Small intestine (tissue), 7 donors: Measurements from ENCODE around the gene CEP164. TPM values are rescaled to one million over a fixed set of nuclear protein-coding genes. Genes with fewer than 3 reads are reported as not detected.
"Not testable (repeated sequence)": the region's sequence is repeated elsewhere in the genome, so short reads cannot be mapped to it uniquely, and the experiment has no call there.

Source experiments
- DNase-seq, 2 donors: peaks; one replicate each; pipeline versions ENCODE4 v3.0.0 to v3.0.0-alpha.2; 2013
- FAIRE-seq: peaks from 2 replicates; lab custom pipeline; 2012; peaks lifted over from hg19 to GRCh38; lab: Jason Lieb, UNC
- H3K27ac ChIP-seq, 3 donors: one replicate each; pipeline ENCODE4 v1.5.1; 2013; ENCODE audit warnings: low read length in 2 of 3, mild to moderate bottlenecking in 2 of 3, control low read depth in 1 of 3, inconsistent platforms in 1 of 3, low read depth in 1 of 3, moderate library complexity in 1 of 3
- H3K27me3 ChIP-seq, 3 donors: one replicate each; pipeline ENCODE4 v1.6.1; 2013; ENCODE audit warnings: low read length in 3 of 3, inconsistent platforms in 1 of 3; ENCODE audit not compliant: control insufficient read depth in 3 of 3, insufficient read depth in 3 of 3
- H3K36me3 ChIP-seq, 3 donors: one replicate each; pipeline ENCODE4 v1.6.1; 2013; ENCODE audit warnings: low read length in 3 of 3, inconsistent platforms in 1 of 3, low read depth in 1 of 3, mild to moderate bottlenecking in 1 of 3, moderate library complexity in 1 of 3; ENCODE audit not compliant: control insufficient read depth in 3 of 3, insufficient read depth in 2 of 3
- H3K4me1 ChIP-seq, 3 donors: one replicate each; pipeline ENCODE4 v1.6.1; 2013; ENCODE audit warnings: low read length in 2 of 3, inconsistent platforms in 1 of 3, low read depth in 1 of 3, mild to moderate bottlenecking in 1 of 3, moderate library complexity in 1 of 3; ENCODE audit not compliant: control insufficient read depth in 3 of 3, insufficient read depth in 2 of 3
- H3K4me3 ChIP-seq, 3 donors: one replicate each; pipeline ENCODE4 v1.5.1; 2013; ENCODE audit warnings: low read length in 3 of 3, control low read depth in 1 of 3, inconsistent platforms in 1 of 3, low read depth in 1 of 3, mild to moderate bottlenecking in 1 of 3, moderate library complexity in 1 of 3
- H3K9me3 ChIP-seq, 2 donors: one replicate each; pipeline ENCODE4 v1.6.1; 2013; ENCODE audit warnings: low read depth in 1 of 2, low read length in 1 of 2; ENCODE audit not compliant: control insufficient read depth in 2 of 2, insufficient read depth in 1 of 2
- WGBS, 3 donors: extraction: QIAGEN DNeasy Blood & Tissue Kit; methylation state at CpG; one replicate each; pipeline ENCODE4 v1.1.7; 2013; 5-methylcytosine and 5-hydroxymethylcytosine counted together
- polyA plus RNA-seq, 4 donors: library from polyadenylated mRNA; stranded (reverse) in 3 of 4; unstranded in 1 of 4; fragments of 200-250 nt in 3 of 4; fragments of 120-200 nt in 1 of 4; gene quantifications; one replicate each; pipeline versions ENCODE4 v1.2.1 to v1.2.3, GENCODE V29; 2013
- donor health status: healthy with polysubstance abuse.
- donor health status: control.
- donor health status: control.
- donor health status: Bipolar disorder and iron deficiency.
- donor health status: healthy.

The CEP164 gene
- polyA plus RNA-seq, 4 donors, result 2.9 to 23.9 (median 8.8) TPM

- H3K36me3 ChIP-seq, H3K27ac ChIP-seq, H3K4me1 ChIP-seq, DNase-seq, FAIRE-seq, H3K27me3 ChIP-seq, H3K9me3 ChIP-seq: not testable (repeated sequence)
- WGBS, 3 donors, result 3 to 6% (median 4%) methylated on average over 5 of the region's 5 CpGs
- H3K4me3 ChIP-seq, result peak overlapping the region in 1 of 3 donors; percentile 87
Observed at GRCh38 chr11:117327255-117327566, 443 bp upstream of the CEP164 start.

GRCh38 chr11:117328375-117329010, 839 bp downstream of the CEP164 start:
- H3K4me3 ChIP-seq, result peak overlapping the region; percentile 59 to 87 (median 75)
- FAIRE-seq (no peak), DNase-seq (peak in 1 of 2 donors; percentile 34)
- no peaks in the 10 kb centered on the region for H3K27me3 ChIP-seq
- H3K27ac ChIP-seq, result peak overlapping the region; percentile 24 to 87 (median 87)
- no peaks in the 10 kb centered on the region for H3K9me3 ChIP-seq
- H3K36me3 ChIP-seq, result no peaks in the 10 kb centered on the region
- H3K4me1 ChIP-seq, result peaks cover 0 to 8% (median 0%) of the 10 kb centered on the region in 3 donors
- 3 to 7% (median 7%) methylated on average over 15 of the region's 15 CpGs for WGBS, 3 donors

- DNase-seq (no peak), FAIRE-seq (no peak)
- Histone ChIP-seq H3K27ac (no peak overlapping the region), H3K9me3 (no peaks in the 10 kb centered on the region), H3K4me3 (no peak overlapping the region), H3K27me3 (no peaks in the 10 kb centered on the region), H3K36me3 (peaks cover 0 to 19% (median 0%) of the 10 kb centered on the region in 3 donors), H3K4me1 (peaks cover 0 to 8% (median 0%) of the 10 kb centered on the region in 3 donors)
- WGBS, 3 donors, result 53 to 73% (median 69%) methylated on average over 2 of the region's 2 CpGs
Observed at GRCh38 chr11:117332843-117333242, 5.2 kb downstream of the CEP164 start.

GRCh38 chr11:117333917-117334316, 6.3 kb downstream of the CEP164 start:
- Histone ChIP-seq H3K9me3 (no peaks in the 10 kb centered on the region), H3K4me3 (no peak overlapping the region), H3K27ac (no peak overlapping the region), H3K27me3 (no peaks in the 10 kb centered on the region), H3K36me3 (peaks cover 0 to 29% (median 0%) of the 10 kb centered on the region in 3 donors), H3K4me1 (peaks cover 0 to 4% (median 0%) of the 10 kb centered on the region in 3 donors)
- DNase-seq (no peak), FAIRE-seq (no peak)
- 75 to 81% (median 77%) methylated on average over 9 of the region's 9 CpGs for WGBS, 3 donors

- Histone ChIP-seq H3K27ac (no peak overlapping the region), H3K36me3 (peaks cover 0 to 34% (median 2%) of the 10 kb centered on the region in 3 donors), H3K4me3 (no peak overlapping the region), H3K4me1 (no peaks in the 10 kb centered on the region), H3K27me3 (no peaks in the 10 kb centered on the region), H3K9me3 (no peaks in the 10 kb centered on the region)
- no peak for DNase-seq
- WGBS, 3 donors, result 87 to 92% (median 90%) methylated on average over 6 of the region's 6 CpGs
- no peak for FAIRE-seq
Observed at GRCh38 chr11:117334896-117335295, 7.2 kb downstream of the CEP164 start.

- FAIRE-seq (no peak), DNase-seq (no peak)
- H3K4me3 ChIP-seq, result no peak overlapping the region
- H3K4me1 ChIP-seq, result no peaks in the 10 kb centered on the region
- no peaks in the 10 kb centered on the region for H3K27me3 ChIP-seq
- WGBS, 3 donors, result 81 to 94% (median 93%) methylated on average over 5 of the region's 5 CpGs
- peaks cover 0 to 38% (median 2%) of the 10 kb centered on the region in 3 donors for H3K36me3 ChIP-seq
- H3K9me3 ChIP-seq, result no peaks in the 10 kb centered on the region
- no peak overlapping the region for H3K27ac ChIP-seq
Observed at GRCh38 chr11:117335399-117335798, 7.7 kb downstream of the CEP164 start.

GRCh38 chr11:117337076-117337475, 9.4 kb downstream of the CEP164 start:
- Histone ChIP-seq H3K27ac (no peak overlapping the region), H3K36me3 (peaks cover 0 to 41% (median 2%) of the 10 kb centered on the region in 3 donors), H3K9me3 (no peaks in the 10 kb centered on the region), H3K27me3 (no peaks in the 10 kb centered on the region), H3K4me1 (no peaks in the 10 kb centered on the region), H3K4me3 (no peak overlapping the region)
- WGBS, 3 donors, result 96 to 97% (median 96%) methylated on average over 4 of the region's 4 CpGs
- FAIRE-seq (no peak), DNase-seq (no peak)

GRCh38 chr11:117345039-117345438, 17.4 kb downstream of the CEP164 start:
- no peaks in the 10 kb centered on the region for H3K9me3 ChIP-seq
- H3K4me1 ChIP-seq, result no peaks in the 10 kb centered on the region
- H3K27me3 ChIP-seq, result no peaks in the 10 kb centered on the region
- H3K36me3 ChIP-seq, result peaks cover 2 to 41% (median 3%) of the 10 kb centered on the region in 3 donors
- no peak overlapping the region for H3K4me3 ChIP-seq
- 90 to 97% (median 91%) methylated on average over 2 of the region's 2 CpGs for WGBS, 3 donors
- FAIRE-seq (no peak), DNase-seq (no peak)
- no peak overlapping the region for H3K27ac ChIP-seq

- H3K36me3 ChIP-seq, result peaks cover 4 to 55% (median 19%) of the 10 kb centered on the region in 3 donors
- no peak overlapping the region for H3K27ac ChIP-seq
- no peaks in the 10 kb centered on the region for H3K9me3 ChIP-seq
- H3K27me3 ChIP-seq, result no peaks in the 10 kb centered on the region
- H3K4me1 ChIP-seq, result no peaks in the 10 kb centered on the region
- H3K4me3 ChIP-seq, result no peak overlapping the region
- DNase-seq (no peak), FAIRE-seq (no peak)
- WGBS, 3 donors, result 83 to 93% (median 92%) methylated on average over 4 of the region's 4 CpGs
Observed at GRCh38 chr11:117354550-117354949, 26.9 kb downstream of the CEP164 start.
